NB4 (cell line): Measurements from ENCODE around the gene RNU4-1.

ENCODE experiments used
- POLR2A ChIP-seq: IDR thresholded peaks from 2 replicates; pipeline ENCODE4 v1.6.1; 2011; ENCODE audit warnings: mild to moderate bottlenecking; ENCODE audit not compliant: insufficient read length; ENCODE audit errors: extremely low read depth
- TF ChIP-seq, protein P1 (sequence below): IDR thresholded peaks from one replicate; pipeline ENCODE4 v1.5.1; 2012; ENCODE audit warnings: low read depth, low read length

GRCh38 chr12:120283318-120283717, 9.7 kb downstream of the RNU4-1 start:
- TF ChIP-seq, protein P1, sequence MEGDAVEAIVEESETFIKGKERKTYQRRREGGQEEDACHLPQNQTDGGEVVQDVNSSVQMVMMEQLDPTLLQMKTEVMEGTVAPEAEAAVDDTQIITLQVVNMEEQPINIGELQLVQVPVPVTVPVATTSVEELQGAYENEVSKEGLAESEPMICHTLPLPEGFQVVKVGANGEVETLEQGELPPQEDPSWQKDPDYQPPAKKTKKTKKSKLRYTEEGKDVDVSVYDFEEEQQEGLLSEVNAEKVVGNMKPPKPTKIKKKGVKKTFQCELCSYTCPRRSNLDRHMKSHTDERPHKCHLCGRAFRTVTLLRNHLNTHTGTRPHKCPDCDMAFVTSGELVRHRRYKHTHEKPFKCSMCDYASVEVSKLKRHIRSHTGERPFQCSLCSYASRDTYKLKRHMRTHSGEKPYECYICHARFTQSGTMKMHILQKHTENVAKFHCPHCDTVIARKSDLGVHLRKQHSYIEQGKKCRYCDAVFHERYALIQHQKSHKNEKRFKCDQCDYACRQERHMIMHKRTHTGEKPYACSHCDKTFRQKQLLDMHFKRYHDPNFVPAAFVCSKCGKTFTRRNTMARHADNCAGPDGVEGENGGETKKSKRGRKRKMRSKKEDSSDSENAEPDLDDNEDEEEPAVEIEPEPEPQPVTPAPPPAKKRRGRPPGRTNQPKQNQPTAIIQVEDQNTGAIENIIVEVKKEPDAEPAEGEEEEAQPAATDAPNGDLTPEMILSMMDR, result no peak
- no peak for TF ChIP-seq POLR2A
